ENCODE data around the gene NDUFS7. TPM values are rescaled to one million over a fixed set of nuclear protein-coding genes. Genes with fewer than 3 reads are reported as not detected.

The NDUFS7 gene
- polyA plus RNA-seq, 1 donor = 88.4 TPM

- DNase-seq = no peak
Measured at GRCh38 chr19:1365319-1366269, 18.1 kb upstream of the NDUFS7 start.

GRCh38 chr19:1366296-1366695, 17.4 kb upstream of the NDUFS7 start:
- DNase-seq = no peak

GRCh38 chr19:1366899-1367870, 16.5 kb upstream of the NDUFS7 start:
- no peak for DNase-seq

GRCh38 chr19:1369214-1369805, 14.4 kb upstream of the NDUFS7 start:
- no peak for DNase-seq

- DNase-seq = no peak
Measured at GRCh38 chr19:1370579-1371361, 12.9 kb upstream of the NDUFS7 start.

- no peak for DNase-seq
Measured at GRCh38 chr19:1373042-1373533, 10.6 kb upstream of the NDUFS7 start.

GRCh38 chr19:1373534-1374249, 10.0 kb upstream of the NDUFS7 start:
- no peak for DNase-seq

- DNase-seq = no peak
Measured at GRCh38 chr19:1374250-1374577, 9.5 kb upstream of the NDUFS7 start.

GRCh38 chr19:1376415-1376805, 7.3 kb upstream of the NDUFS7 start:
- DNase-seq = no peak

- no peak for DNase-seq
Measured at GRCh38 chr19:1377176-1377964, 6.3 kb upstream of the NDUFS7 start.

- DNase-seq = no peak
Measured at GRCh38 chr19:1377965-1378785, 5.5 kb upstream of the NDUFS7 start.

- DNase-seq = no peak
Measured at GRCh38 chr19:1379126-1379905, 4.4 kb upstream of the NDUFS7 start.

GRCh38 chr19:1379961-1380489, 3.7 kb upstream of the NDUFS7 start:
- no peak for DNase-seq

- no peak for DNase-seq
Measured at GRCh38 chr19:1382250-1382649, 1.5 kb upstream of the NDUFS7 start.

GRCh38 chr19:1383017-1383311, 743 bp upstream of the NDUFS7 start:
- no peak for DNase-seq

GRCh38 chr19:1384085-1384462, 367 bp downstream of the NDUFS7 start:
- no peak for DNase-seq

- DNase-seq = no peak
Measured at GRCh38 chr19:1384478-1385110, 887 bp downstream of the NDUFS7 start.

- DNase-seq = no peak
Measured at GRCh38 chr19:1385816-1386215, 2.1 kb downstream of the NDUFS7 start.
